Measurements from ENCODE around the gene POU4F1. TPM values are rescaled to one million over a fixed set of nuclear protein-coding genes. Genes with fewer than 3 reads are reported as not detected.

The POU4F1 gene
- total RNA-seq, 1 experiment from 2014 or later, result 0.26 TPM

- Histone ChIP-seq H3K14ac (ENCODE audit: insufficient read depth, low read length) (no peak overlapping the region), H2BK12ac (ENCODE audit: insufficient read length, low read depth, low read length) (no peak overlapping the region), H3T11ph (ENCODE audit: low read length) (no peak overlapping the region), H3K23me2 (ENCODE audit: insufficient read length, low read depth, low read length, poor library complexity, severe bottlenecking) (no peaks in the 10 kb centered on the region), H3K56ac (ENCODE audit: insufficient read length, low read depth, low read length) (no peak overlapping the region), H3K4ac (ENCODE audit: low read depth, low read length) (no peak overlapping the region), H2AFZ (ENCODE audit: low read length) (no peak overlapping the region), H2BK20ac (ENCODE audit: low read depth, low read length, poor library complexity, severe bottlenecking) (no peak overlapping the region), H3K18ac (ENCODE audit: insufficient read length, low read depth, low read length) (no peak overlapping the region), H2AK5ac (ENCODE audit: insufficient read length, low read length) (no peak overlapping the region), H2BK120ac (ENCODE audit: low read depth, low read length, poor library complexity, severe bottlenecking) (no peak overlapping the region), H3K4me1 (ENCODE audit: insufficient read depth, low read length) (no peaks in the 10 kb centered on the region), H3K4me2 (ENCODE audit: insufficient read depth, insufficient read length, low read length) (no peak overlapping the region), H2BK15ac (ENCODE audit: low read depth, low read length) (no peak overlapping the region), H3K79me2 (ENCODE audit: insufficient read depth, low read length) (no peaks in the 10 kb centered on the region), H4K8ac (replicated peaks; ENCODE audit: insufficient read length, low read depth, low read length) (no peak overlapping the region), H3K79me1 (ENCODE audit: insufficient read depth, low read depth, low read length, poor library complexity, severe bottlenecking) (no peaks in the 10 kb centered on the region), H3K23ac (ENCODE audit: insufficient read length, low read depth, low read length) (no peak overlapping the region), H2BK5ac (ENCODE audit: insufficient read length, low read length) (no peak overlapping the region), H4K20me1 (ENCODE audit: control insufficient read depth, insufficient read depth, insufficient read length) (no peaks in the 10 kb centered on the region), H3K9me3 (ENCODE audit: control insufficient read depth, low read depth, low read length) (no peaks in the 10 kb centered on the region), H3K9ac (ENCODE audit: extremely low read depth, insufficient read length, low read length) (no peak overlapping the region), H3K27me3 (ENCODE audit: insufficient read depth, low read length) (no peaks in the 10 kb centered on the region), H4K91ac (ENCODE audit: insufficient read length, low read depth, low read length) (no peak overlapping the region), H3K27ac (ENCODE audit: insufficient read length, low read depth, low read length) (no peak overlapping the region), H4K5ac (ENCODE audit: insufficient read length, low read depth, low read length) (no peak overlapping the region)
- H3K4me1 Mint-ChIP-seq, result no peaks in the 10 kb centered on the region
- no CpG with 5 or more reads among the region's 1 CpG for WGBS (ENCODE audit: extremely low coverage, insufficient read length, low lambda C conversion rate)
- no peak for DNase-seq
- H3K27me3 Mint-ChIP-seq (ENCODE audit: low read depth), result no peaks in the 10 kb centered on the region
- peaks cover 32 to 75% (median 68%) of the 10 kb centered on the region in 3 experiments; a peak in 6 of 7 replicates for H3K36me3 Mint-ChIP-seq (ENCODE audit: insufficient read depth in 1 of 3, low read depth in 3 of 3)
- H3K27ac Mint-ChIP-seq, result no peak overlapping the region
- no peaks in the 10 kb centered on the region for H3K9me3 Mint-ChIP-seq
- H3K4me3 Mint-ChIP-seq, result no peak overlapping the region
- no peak for TF ChIP-seq CTCF (conservative IDR thresholded peaks at IDR 0.05)
These were observed 27.7 kb upstream of the POU4F1 start for GRCh38 chr13:78631077-78631476.

Data from H9 (cell line).